OCI-LY3 (cell line): ENCODE measurements around the gene INCENP.

Experiments
- H2AFZ ChIP-seq: fragments of 200-600, 300-600 bp; shearing (Covaris generic); 2 replicates; pipeline ENCODE4 v1.6.0; 2014; ENCODE audit warnings: antibody characterized with exemption, low read depth, low read length
- H3K27ac ChIP-seq: fragments of 200-600, 300-600 bp; sonication (generic); 2 replicates; pipeline ENCODE4 v1.5.1; 2014; ENCODE audit warnings: mild to moderate bottlenecking, low read length, moderate library complexity, mixed read lengths
- H3K27me3 ChIP-seq: fragments of 200-600, 300-600 bp; sonication (generic); 2 replicates; pipeline ENCODE4 v1.6.1; 2014; ENCODE audit warnings: low read depth, low read length, mixed read lengths
- H3K36me3 ChIP-seq: fragments of 200-600, 300-600 bp; sonication (generic); replicated peaks from 2 replicates; pipeline ENCODE3; 2014; ENCODE audit warnings: low read depth, low read length, mixed read lengths
- H3K4me1 ChIP-seq: fragments of 300-600, 200-600 bp; sonication (generic); 2 replicates; pipeline ENCODE4 v1.6.1; 2014; ENCODE audit warnings: low read length, mixed read lengths
- H3K4me2 ChIP-seq: fragments of 200-600, 300-600 bp; sonication (generic); 2 replicates; pipeline ENCODE4 v1.6.1; 2014; ENCODE audit warnings: low read length, mixed read lengths
- H3K4me3 ChIP-seq: fragments of 300-600, 200-600 bp; sonication (generic); 2 replicates; pipeline ENCODE4 v1.5.1; 2014; ENCODE audit warnings: antibody characterized with exemption, mild to moderate bottlenecking, low read length, moderate library complexity
- H3K79me2 ChIP-seq: fragments of 300-600, 200-600 bp; shearing (Covaris generic); 2 replicates; pipeline ENCODE4 v1.6.1; 2014; ENCODE audit warnings: mild to moderate bottlenecking, low read length, mixed read lengths
- H3K9ac ChIP-seq: fragments of 300-600, 200-600 bp; shearing (Covaris generic); 2 replicates; pipeline ENCODE4 v1.6.0; 2014; ENCODE audit warnings: mild to moderate bottlenecking, low read length, moderate library complexity
- H3K9me3 ChIP-seq: fragments of 200-600, 300-600 bp; shearing (Covaris generic); 2 replicates; pipeline ENCODE4 v1.6.1; 2014; ENCODE audit warnings: low read length, mixed read lengths; ENCODE audit not compliant: insufficient read depth
- H4K20me1 ChIP-seq: fragments of 200-600, 300-600 bp; sonication (generic); 2 replicates; pipeline ENCODE4 v1.6.1; 2016; ENCODE audit warnings: low read length, mixed read lengths; ENCODE audit not compliant: insufficient read depth
- EZH2phosphoT487 ChIP-seq: fragments of 200-600 bp; shearing (Covaris generic); IDR thresholded peaks from 2 replicates; pipeline ENCODE4 v1.6.1; 2018; ENCODE audit warnings: antibody characterized with exemption, mixed run types, low read depth
- TF ChIP-seq, protein P1 (sequence below): fragments of 200-600, 300-600 bp; sonication (generic); IDR thresholded peaks from 2 replicates; pipeline ENCODE4 v1.5.1; 2014; ENCODE audit warnings: antibody characterized with exemption, low read length, low read depth

The INCENP gene

DNA sequence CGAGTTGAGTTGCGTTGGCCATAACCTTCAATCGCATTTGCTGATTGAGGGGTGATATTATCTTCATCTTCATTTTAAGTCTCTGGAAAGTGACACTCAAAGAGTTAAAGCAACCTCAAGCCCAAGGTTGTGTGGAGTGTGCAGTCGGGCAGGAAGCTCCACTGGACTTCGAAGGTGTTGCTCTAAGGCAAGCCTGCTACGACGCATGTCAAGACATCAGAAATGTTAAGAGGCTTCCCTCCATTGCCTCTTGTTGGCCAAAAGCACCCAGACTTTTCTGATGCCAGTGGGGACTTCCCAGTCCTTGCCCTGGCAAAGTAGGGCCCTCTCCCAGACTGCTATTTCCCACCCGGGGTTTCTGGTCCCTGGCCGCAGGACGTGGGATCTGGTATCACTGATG, 42.6 kb downstream of the INCENP start:
- peaks cover 5% of the 10 kb centered on the region for H3K4me1 ChIP-seq

DNA sequence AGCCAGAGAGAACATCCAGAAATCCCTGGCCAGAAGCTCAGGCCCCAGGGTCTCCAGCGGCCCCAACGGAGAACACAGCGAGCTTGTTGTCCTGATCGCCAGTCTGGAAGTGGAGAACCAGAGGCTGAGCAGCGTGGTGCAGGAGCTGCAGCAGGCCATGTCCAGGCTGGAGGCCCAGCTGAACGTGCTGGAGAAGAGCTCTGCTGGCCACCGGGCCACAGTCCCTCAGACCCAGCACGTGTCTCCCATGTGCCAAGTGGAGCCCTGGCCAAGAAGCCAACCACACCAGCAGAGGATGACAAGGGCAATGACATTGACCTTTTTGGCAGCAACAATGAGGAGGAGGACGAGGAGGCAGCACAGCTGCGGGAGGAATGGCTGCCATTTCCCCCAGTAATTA, 45.6 kb downstream of the INCENP start:
- Histone ChIP-seq H2AFZ (no peak overlapping the region), H3K27me3 (peaks cover 46% of the 10 kb centered on the region), H3K27ac (no peak overlapping the region), H3K36me3 (no peaks in the 10 kb centered on the region), H3K4me2 (no peak overlapping the region), H4K20me1 (no peaks in the 10 kb centered on the region), H3K9me3 (no peaks in the 10 kb centered on the region), H3K9ac (no peak overlapping the region), H3K4me1 (peaks cover 5% of the 10 kb centered on the region), H3K4me3 (no peak overlapping the region), H3K79me2 (no peaks in the 10 kb centered on the region)
- no peak for TF ChIP-seq EZH2phosphoT487
- TF ChIP-seq, protein P1, sequence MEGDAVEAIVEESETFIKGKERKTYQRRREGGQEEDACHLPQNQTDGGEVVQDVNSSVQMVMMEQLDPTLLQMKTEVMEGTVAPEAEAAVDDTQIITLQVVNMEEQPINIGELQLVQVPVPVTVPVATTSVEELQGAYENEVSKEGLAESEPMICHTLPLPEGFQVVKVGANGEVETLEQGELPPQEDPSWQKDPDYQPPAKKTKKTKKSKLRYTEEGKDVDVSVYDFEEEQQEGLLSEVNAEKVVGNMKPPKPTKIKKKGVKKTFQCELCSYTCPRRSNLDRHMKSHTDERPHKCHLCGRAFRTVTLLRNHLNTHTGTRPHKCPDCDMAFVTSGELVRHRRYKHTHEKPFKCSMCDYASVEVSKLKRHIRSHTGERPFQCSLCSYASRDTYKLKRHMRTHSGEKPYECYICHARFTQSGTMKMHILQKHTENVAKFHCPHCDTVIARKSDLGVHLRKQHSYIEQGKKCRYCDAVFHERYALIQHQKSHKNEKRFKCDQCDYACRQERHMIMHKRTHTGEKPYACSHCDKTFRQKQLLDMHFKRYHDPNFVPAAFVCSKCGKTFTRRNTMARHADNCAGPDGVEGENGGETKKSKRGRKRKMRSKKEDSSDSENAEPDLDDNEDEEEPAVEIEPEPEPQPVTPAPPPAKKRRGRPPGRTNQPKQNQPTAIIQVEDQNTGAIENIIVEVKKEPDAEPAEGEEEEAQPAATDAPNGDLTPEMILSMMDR = no peak

More for the DNA sequence above, 42.6 kb downstream of the INCENP start:
- no peak overlapping the region for H3K4me3 ChIP-seq
- H3K4me2 ChIP-seq = no peak overlapping the region
- H3K36me3 ChIP-seq = no peaks in the 10 kb centered on the region
- no peaks in the 10 kb centered on the region for H3K9me3 ChIP-seq
- TF ChIP-seq, protein P1 = no peak
- no peak for TF ChIP-seq EZH2phosphoT487
- H3K79me2 ChIP-seq = no peaks in the 10 kb centered on the region
- no peak overlapping the region for H3K9ac ChIP-seq
- H2AFZ ChIP-seq = no peak overlapping the region
- no peaks in the 10 kb centered on the region for H4K20me1 ChIP-seq
- H3K27ac ChIP-seq = no peak overlapping the region
- peaks cover 23% of the 10 kb centered on the region for H3K27me3 ChIP-seq

DNA sequence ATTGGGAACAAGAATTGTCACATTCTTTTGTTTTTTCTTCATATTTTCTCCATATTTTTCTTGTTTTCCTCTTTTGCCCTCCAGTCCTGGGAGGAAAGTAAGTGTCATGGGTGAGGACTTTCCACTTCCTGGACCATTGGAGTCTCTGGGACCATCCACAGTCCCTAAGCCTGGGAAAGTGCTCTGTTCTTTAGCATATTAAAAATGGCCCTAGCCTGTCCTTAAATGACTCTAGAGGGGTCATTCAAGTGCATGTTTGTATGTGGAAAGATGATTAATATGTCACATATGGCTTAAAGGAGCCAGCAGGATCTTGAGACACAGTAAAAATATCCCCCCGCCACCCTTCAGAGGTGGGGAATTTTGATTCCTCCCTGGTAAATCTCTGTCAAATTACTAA, 46.1 kb downstream of the INCENP start:
- H3K4me3 ChIP-seq = no peak overlapping the region

DNA sequence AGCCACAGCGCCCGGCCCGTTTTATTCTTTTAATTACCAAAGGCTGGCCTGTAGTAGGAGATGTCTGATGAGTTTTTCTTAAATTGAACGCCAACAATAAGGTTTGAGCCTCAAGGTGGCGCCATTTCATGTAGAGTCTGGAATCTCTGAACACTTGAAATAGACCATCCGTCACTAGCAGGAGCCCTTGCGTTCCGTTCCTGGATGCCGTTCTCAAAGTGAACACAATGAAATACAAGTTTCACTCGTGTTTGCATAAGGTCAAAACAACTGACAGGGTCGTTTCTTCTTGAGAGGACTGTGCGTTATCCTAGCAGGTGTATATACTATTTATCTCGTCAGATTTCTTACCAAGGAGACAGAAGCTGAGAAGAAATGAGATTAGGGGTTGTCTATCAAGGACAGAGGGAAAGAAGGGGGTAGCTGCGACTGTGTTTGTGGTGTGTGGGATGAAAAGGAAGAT, 47.5 kb downstream of the INCENP start:
- Histone ChIP-seq H3K9ac (no peak overlapping the region), H3K4me3 (peak overlapping the region; percentile 49), H3K27ac (no peak overlapping the region), H3K4me2 (peak overlapping the region; percentile 69), H3K9me3 (no peaks in the 10 kb centered on the region), H3K4me1 (peaks cover 5% of the 10 kb centered on the region), H4K20me1 (no peaks in the 10 kb centered on the region), H3K36me3 (no peaks in the 10 kb centered on the region), H3K79me2 (no peaks in the 10 kb centered on the region), H3K27me3 (peaks cover 50% of the 10 kb centered on the region), H2AFZ (peak overlapping the region; percentile 58)
- TF ChIP-seq, protein P1 = peak; percentile 92
- TF ChIP-seq EZH2phosphoT487 = no peak

More for the DNA sequence above, 46.1 kb downstream of the INCENP start:
- Histone ChIP-seq H3K4me1 (peaks cover 5% of the 10 kb centered on the region), H3K27ac (no peak overlapping the region), H3K9ac (no peak overlapping the region), H2AFZ (no peak overlapping the region), H3K79me2 (no peaks in the 10 kb centered on the region), H4K20me1 (no peaks in the 10 kb centered on the region), H3K27me3 (peaks cover 47% of the 10 kb centered on the region), H3K9me3 (no peaks in the 10 kb centered on the region), H3K4me2 (no peak overlapping the region), H3K36me3 (no peaks in the 10 kb centered on the region)
- TF ChIP-seq, protein P1 = no peak
- TF ChIP-seq EZH2phosphoT487 = no peak
